Endothelial cell of umbilical vein (primary cell): ENCODE measurements around the gene COMT. TPM values are rescaled to one million over a fixed set of nuclear protein-coding genes. Genes with fewer than 3 reads are reported as not detected.

Experiments used
- BruUV-seq: library from RNA; stranded (reverse); fragments of 400-500 nt; replicated peaks from 2 replicates; lab custom pipeline; 2021; lab: Mats Ljungman, UMichigan
- CTCF ChIA-PET: fragments of 300-600, 350-600 bp; sonication (Branson Sonifier 250); formaldehyde crosslinking; loops from one replicate; lab custom pipeline; 2021; ENCODE audit warnings: antibody characterized with exemption, inconsistent platforms; lab: Charles Lee
- POLR2A ChIA-PET: fragments of 300-600, 350-600 bp; sonication (Branson Sonifier 250); formaldehyde crosslinking; loops from one replicate; lab custom pipeline; 2021; ENCODE audit warnings: antibody characterized with exemption, inconsistent platforms; lab: Charles Lee
- DNase-seq: peaks from one replicate; pipeline ENCODE4 v3.0.0-alpha.2; 2011; ENCODE audit warnings: low read depth, low spot score
- FAIRE-seq: peaks from 2 replicates; lab custom pipeline; 2011; peaks lifted over from hg19 to GRCh38; lab: Jason Lieb, UNC
- H2AFZ ChIP-seq: 2 replicates; pipeline ENCODE4 v1.6.0; 2012; ENCODE audit warnings: low read depth, low read length, control low read depth, inconsistent platforms
- H3K27ac ChIP-seq: 2 replicates; pipeline ENCODE4 v1.5.1; 2011; ENCODE audit warnings: low read depth, mild to moderate bottlenecking, control low read depth, low read length, moderate library complexity; ENCODE audit not compliant: insufficient read depth
- H3K27me3 ChIP-seq, 2 experiments: 2 replicates each; pipeline versions ENCODE4 v1.6.0 to v1.6.1; 2011; ENCODE audit warnings: low read length in 2 of 2, mixed read lengths in 1 of 2; ENCODE audit not compliant: control insufficient read depth in 2 of 2, insufficient read depth in 2 of 2
- H3K36me3 ChIP-seq, 2 experiments: 2 replicates in 1 of 2; 3 replicates in 1 of 2; pipeline ENCODE4 v1.5.1; 2011; ENCODE audit warnings: low read length in 2 of 2, mild to moderate bottlenecking in 1 of 2, moderate library complexity in 1 of 2; ENCODE audit not compliant: control insufficient read depth in 2 of 2, insufficient read depth in 2 of 2; ENCODE audit errors: extremely low read depth in 1 of 2
- H3K4me1 ChIP-seq: 3 replicates; pipeline ENCODE4 v1.5.1; 2011; ENCODE audit warnings: mild to moderate bottlenecking, low read length; ENCODE audit not compliant: control insufficient read depth, insufficient read depth; ENCODE audit errors: extremely low read depth
- H3K4me2 ChIP-seq: 2 replicates; pipeline ENCODE4 v1.6.1; 2011; ENCODE audit warnings: low read length, control low read depth, mixed read lengths; ENCODE audit not compliant: insufficient read depth
- H3K4me3 ChIP-seq, 3 experiments: fragments of 200-600 bp in 1 of 3; sonication (generic), shearing (Covaris generic) in 1 of 3; replicated peaks in 1 of 3; 2 replicates each; pipeline ENCODE4 v1.5.1; 2011 to 2016; ENCODE audit warnings: control low read depth in 3 of 3, low read length in 3 of 3, mild to moderate bottlenecking in 2 of 3, inconsistent platforms in 1 of 3, low read depth in 1 of 3, moderate library complexity in 1 of 3; ENCODE audit not compliant: insufficient read depth in 1 of 3
- H3K79me2 ChIP-seq: 2 replicates; pipeline ENCODE4 v1.6.0; 2012; ENCODE audit warnings: low read length, inconsistent platforms; ENCODE audit not compliant: control insufficient read depth, insufficient read depth
- H3K9ac ChIP-seq: replicated peaks from 2 replicates; pipeline ENCODE3; 2011; ENCODE audit warnings: low read length, control low read depth; ENCODE audit not compliant: insufficient read depth; ENCODE audit errors: extremely low read depth
- H3K9me1 ChIP-seq: replicated peaks from 3 replicates; pipeline ENCODE4 v1.6.0; 2011; ENCODE audit warnings: mild to moderate bottlenecking, low read length; ENCODE audit not compliant: control insufficient read depth, insufficient read depth; ENCODE audit errors: extremely low read depth
- H3K9me3 ChIP-seq: replicated peaks from 2 replicates; pipeline ENCODE4 v1.5.1; 2012; ENCODE audit warnings: low read length, inconsistent platforms; ENCODE audit not compliant: control insufficient read depth, insufficient read depth
- H4K20me1 ChIP-seq: replicated peaks from 2 replicates; pipeline ENCODE3; 2011; ENCODE audit warnings: mild to moderate bottlenecking, low read length; ENCODE audit not compliant: control insufficient read depth, insufficient read depth; ENCODE audit errors: extremely low read depth
- EZH2 ChIP-seq: IDR thresholded peaks from 2 replicates; pipeline ENCODE4 v1.6.1; 2012; ENCODE audit warnings: borderline replicate concordance, low read depth, mild to moderate bottlenecking, moderate library complexity, low read length, inconsistent platforms; ENCODE audit not compliant: severe bottlenecking
- FOS ChIP-seq: IDR thresholded peaks from 2 replicates; pipeline ENCODE4 v1.6.1; 2011; ENCODE audit warnings: mild to moderate bottlenecking, low read length, moderate library complexity, borderline replicate concordance; ENCODE audit not compliant: insufficient read depth
- GATA2 ChIP-seq: IDR thresholded peaks from 2 replicates; pipeline ENCODE4 v1.7.0; 2011; ENCODE audit warnings: low read depth, mild to moderate bottlenecking, moderate library complexity, mixed read lengths, low read length; ENCODE audit not compliant: insufficient read length, insufficient read depth
- MYC ChIP-seq: IDR thresholded peaks from one replicate; pipeline ENCODE4 v1.6.1; 2011; ENCODE audit warnings: mild to moderate bottlenecking, low read depth, low read length
- dilution Hi-C: fragments of 300-500 bp; cut with MboI; formaldehyde crosslinking; loops from one replicate; pipeline ENCODE4 v1.15.0; 2019; ENCODE audit warnings: low sequenced_read_pairs; ENCODE audit not compliant: extremely low pct_ligation_motif_present
- intact Hi-C: fragments of 100-400 bp; cut with micrococcal nuclease; formaldehyde crosslinking; loops from one replicate; pipeline ENCODE4 v1.10.0; 2022
- polyA plus RNA-seq, 4 experiments: library from polyadenylated mRNA; depleted of rRNA in 3 of 4; stranded (reverse) in 3 of 4; unstranded in 1 of 4; fragments of >200 nt; gene quantifications; 2 replicates each; pipeline versions ENCODE4 v1.2.1 to v1.2.3, GENCODE V29; 2011 to 2012; ENCODE audit warnings: missing spikeins in 1 of 4
- total RNA-seq: library from RNA; stranded (reverse); gene quantifications from 2 replicates; pipeline ENCODE4 v1.2.3, GENCODE V29; 2021
- TF ChIP-seq, protein P1 (sequence below): IDR thresholded peaks from 2 replicates; pipeline ENCODE4 v1.6.1; 2011; ENCODE audit not compliant: insufficient read depth, insufficient read length
- TF ChIP-seq, protein P2 (sequence below), 2 donors: IDR thresholded peaks; 1 replicate in 1 of 2; 2 replicates in 1 of 2; pipeline ENCODE4 v1.5.1; 2011; ENCODE audit warnings: low read length in 2 of 2, mild to moderate bottlenecking in 2 of 2, moderate library complexity in 2 of 2, control low read depth in 1 of 2, inconsistent platforms in 1 of 2, low read depth in 1 of 2; ENCODE audit not compliant: insufficient read depth in 1 of 2; ENCODE audit errors: extremely low read depth in 1 of 2

COMT gene
- total and polyA plus RNA-seq, 2 donors (not counting 3 experiments of a cell fraction or from before 2014, with no cell fraction given) = 221 to 537 TPM

DNA sequence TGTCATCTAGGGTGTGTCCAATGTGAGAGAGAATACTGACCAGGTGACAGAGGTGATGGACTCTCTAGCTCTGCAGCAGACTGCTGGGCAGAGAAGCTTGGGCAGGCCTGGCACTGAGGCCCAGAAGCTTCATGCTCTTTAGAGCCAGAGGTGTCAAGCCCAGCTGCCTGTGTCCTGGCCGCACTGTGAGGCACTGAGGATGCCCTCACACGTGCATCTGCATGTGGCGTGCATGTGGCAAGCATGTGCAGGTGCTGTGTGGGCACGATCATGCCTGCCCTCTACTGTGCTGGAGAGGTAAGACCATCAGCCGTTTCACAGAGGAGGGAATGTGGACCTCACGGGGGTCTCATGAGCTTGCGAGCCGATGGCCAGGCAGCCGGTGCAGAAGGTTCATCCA, 15.9 kb downstream of the COMT start:
- dilution Hi-C loops (no loop called here), intact Hi-C loops (no loop called here)
- Histone ChIP-seq H3K27me3 (no peaks in the 10 kb centered on the region), H3K4me2 (no peak overlapping the region), H3K79me2 (no peaks in the 10 kb centered on the region), H3K4me1 (peaks cover 7% of the 10 kb centered on the region), H2AFZ (no peak overlapping the region), H3K4me3 (no peak overlapping the region), H4K20me1 (no peaks in the 10 kb centered on the region), H3K9me1 (no peaks in the 10 kb centered on the region), H3K9me3 (no peaks in the 10 kb centered on the region), H3K9ac (no peak overlapping the region), H3K27ac (no peak overlapping the region), H3K36me3 (peaks cover 0 to 11% of the 10 kb centered on the region in 2 experiments)
- DNase-seq (no peak), FAIRE-seq (no peak)
- ChIA-PET CTCF (interaction anchor here (1.3 to 1.5 kb wide), 2 partner anchors 56 to 233 kb away, joined by 3 to 4 read pairs; no protein-coding TSS in a partner anchor), POLR2A (no interaction called here)
- no TSS peak for BruUV-seq
- no peak for TF ChIP-seq MYC
- TF ChIP-seq GATA2 = no peak
- TF ChIP-seq FOS = no peak
- TF ChIP-seq EZH2 = no peak
- TF ChIP-seq, protein P1, sequence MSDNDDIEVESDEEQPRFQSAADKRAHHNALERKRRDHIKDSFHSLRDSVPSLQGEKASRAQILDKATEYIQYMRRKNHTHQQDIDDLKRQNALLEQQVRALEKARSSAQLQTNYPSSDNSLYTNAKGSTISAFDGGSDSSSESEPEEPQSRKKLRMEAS = no peak
- TF ChIP-seq, protein P2, sequence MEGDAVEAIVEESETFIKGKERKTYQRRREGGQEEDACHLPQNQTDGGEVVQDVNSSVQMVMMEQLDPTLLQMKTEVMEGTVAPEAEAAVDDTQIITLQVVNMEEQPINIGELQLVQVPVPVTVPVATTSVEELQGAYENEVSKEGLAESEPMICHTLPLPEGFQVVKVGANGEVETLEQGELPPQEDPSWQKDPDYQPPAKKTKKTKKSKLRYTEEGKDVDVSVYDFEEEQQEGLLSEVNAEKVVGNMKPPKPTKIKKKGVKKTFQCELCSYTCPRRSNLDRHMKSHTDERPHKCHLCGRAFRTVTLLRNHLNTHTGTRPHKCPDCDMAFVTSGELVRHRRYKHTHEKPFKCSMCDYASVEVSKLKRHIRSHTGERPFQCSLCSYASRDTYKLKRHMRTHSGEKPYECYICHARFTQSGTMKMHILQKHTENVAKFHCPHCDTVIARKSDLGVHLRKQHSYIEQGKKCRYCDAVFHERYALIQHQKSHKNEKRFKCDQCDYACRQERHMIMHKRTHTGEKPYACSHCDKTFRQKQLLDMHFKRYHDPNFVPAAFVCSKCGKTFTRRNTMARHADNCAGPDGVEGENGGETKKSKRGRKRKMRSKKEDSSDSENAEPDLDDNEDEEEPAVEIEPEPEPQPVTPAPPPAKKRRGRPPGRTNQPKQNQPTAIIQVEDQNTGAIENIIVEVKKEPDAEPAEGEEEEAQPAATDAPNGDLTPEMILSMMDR (IDR thresholded peaks at IDR 0.05; ENCODE audit: extremely low read depth in 1 of 2, insufficient read depth in 1 of 2, low read depth in 1 of 2, low read length in 2 of 2) = no peak
